Ectodermal cell (in vitro differentiated cells): ENCODE data around the gene PABPC5. TPM values are rescaled to one million over a fixed set of nuclear protein-coding genes. Genes with fewer than 3 reads are reported as not detected.
A peak's percentile ranks its signal among the peaks of the same experiment; 100 is the strongest.

Experiments
- H3K27ac ChIP-seq: 2 replicates; pipeline ENCODE4 v1.7.0; 2013; ENCODE audit warnings: mild to moderate bottlenecking, low read depth, low read length; ENCODE audit not compliant: insufficient read depth, poor library complexity, severe bottlenecking
- H3K27me3 ChIP-seq: 2 replicates; pipeline ENCODE4 v1.7.0; 2013; ENCODE audit warnings: mild to moderate bottlenecking, low read length; ENCODE audit not compliant: insufficient read depth, control insufficient read depth, poor library complexity, severe bottlenecking
- H3K36me3 ChIP-seq: one replicate; pipeline ENCODE4 v1.7.0; 2013; ENCODE audit warnings: low read length; ENCODE audit not compliant: control insufficient read depth, insufficient read depth
- H3K4me1 ChIP-seq: one replicate; pipeline ENCODE4 v1.7.0; 2013; ENCODE audit warnings: low read length; ENCODE audit not compliant: control insufficient read depth, insufficient read depth
- H3K4me3 ChIP-seq: 2 replicates; pipeline ENCODE4 v1.7.0; 2013; ENCODE audit warnings: low read depth, low read length, control low read depth; ENCODE audit not compliant: insufficient read depth
- H3K9me3 ChIP-seq: 2 replicates; pipeline ENCODE4 v1.7.0; 2013; ENCODE audit warnings: mild to moderate bottlenecking, low read length, moderate library complexity; ENCODE audit not compliant: control insufficient read depth
- WGBS, 2 experiments: methylation state at CpG; one replicate each; pipeline ENCODE4 v1.1.7; 2013; ENCODE audit warnings: missing lambda C conversion rate in 2 of 2; 5-methylcytosine and 5-hydroxymethylcytosine counted together
- polyA plus RNA-seq, 4 experiments: library from polyadenylated mRNA; stranded (reverse); fragments of 50-300 nt; gene quantifications; one replicate each; pipeline ENCODE4 v1.2.3, GENCODE V29; 2013

The PABPC5 gene
- polyA plus RNA-seq (2013, experiment 1 of 4) = 3.7 TPM
- polyA plus RNA-seq (2013, experiment 2 of 4) = 3.0 TPM
- polyA plus RNA-seq (2013, experiment 3 of 4) = 2.6 TPM
- polyA plus RNA-seq (2013, experiment 4 of 4) = 3.2 TPM

DNA sequence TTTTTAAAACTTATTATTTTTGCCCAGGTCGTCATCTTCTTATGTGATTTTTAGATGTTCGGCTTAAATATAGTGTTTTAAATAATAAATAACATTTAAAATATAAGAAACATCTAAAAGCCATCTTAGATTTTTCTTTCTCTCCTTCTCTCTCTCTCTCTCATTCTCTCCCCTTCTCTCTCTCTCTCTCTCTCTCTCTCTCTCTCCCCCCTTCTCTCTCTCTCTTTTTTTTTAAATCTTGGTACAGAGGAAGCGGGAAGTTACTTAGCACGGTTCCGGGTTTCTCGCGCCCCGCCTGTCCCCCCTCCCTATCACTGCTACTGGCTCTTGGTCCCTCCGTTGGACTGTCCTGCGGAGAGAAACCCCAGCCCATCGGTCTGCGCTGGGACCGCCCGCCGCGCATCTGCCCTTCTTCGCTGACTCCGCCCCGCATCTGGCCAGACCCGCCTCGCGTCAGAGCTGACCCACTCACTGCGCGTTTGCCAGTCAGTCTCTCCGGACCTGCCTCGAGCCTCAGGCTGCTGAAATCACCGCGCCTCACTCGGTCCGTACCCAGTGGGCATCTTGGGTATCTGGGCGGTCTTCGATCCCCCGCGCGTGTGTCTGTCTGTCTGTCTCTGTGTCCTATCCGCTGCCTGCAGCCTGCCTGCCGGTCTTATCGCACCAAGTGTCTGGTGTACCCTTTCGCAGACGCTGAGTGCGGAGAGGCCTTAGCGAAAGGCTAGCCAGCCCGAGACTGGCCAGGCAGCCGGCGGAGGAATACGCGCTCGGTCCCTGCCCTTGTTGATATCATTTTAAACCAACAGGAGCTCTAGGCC lies at the start of gene PABPC5:
PABPC5 (plus strand) TSS at position 489 of the 818 bp plus-strand sequence. CDS start 739 bp downstream, outside the sequence.
- Histone ChIP-seq H3K36me3 (no peaks in the 10 kb centered on the region), H3K9me3 (no peaks in the 10 kb centered on the region), H3K4me3 (peak within 1 kb of the TSS; percentile 44), H3K4me1 (no peaks in the 10 kb centered on the region), H3K27me3 (no peaks in the 10 kb centered on the region), H3K27ac (no peak within 1 kb of the TSS)
- WGBS, 2 experiments = 0 to 1% methylated on average over 46 of the region's 48 CpGs

- Histone ChIP-seq H3K36me3 (no peaks in the 10 kb centered on the region), H3K27ac (no peak overlapping the region), H3K4me3 (no peak overlapping the region), H3K9me3 (no peaks in the 10 kb centered on the region), H3K4me1 (no peaks in the 10 kb centered on the region), H3K27me3 (no peaks in the 10 kb centered on the region)
- WGBS, 2 experiments = no CpG with 5 or more reads among the region's 2 CpGs
Measured at GRCh38 chrX:91389026-91389425, 45.6 kb upstream of the PABPC5 start.

GRCh38 chrX:91414713-91415112 lies 19.9 kb upstream of the PABPC5 start:
- 42% methylated on average over 4 of the region's 6 CpGs; no CpG with 5 or more reads in 1 of the 2 experiments for WGBS, 2 experiments
- no peaks in the 10 kb centered on the region for H3K4me1 ChIP-seq
- no peaks in the 10 kb centered on the region for H3K27me3 ChIP-seq
- H3K9me3 ChIP-seq = no peaks in the 10 kb centered on the region
- H3K4me3 ChIP-seq = no peak overlapping the region
- H3K27ac ChIP-seq = no peak overlapping the region
- H3K36me3 ChIP-seq = no peaks in the 10 kb centered on the region

GRCh38 chrX:91435395-91435794 lies 756 bp downstream of the PABPC5 start:
- WGBS, 2 experiments = 80 to 86% methylated on average over 14 of the region's 14 CpGs
- H3K27ac ChIP-seq = no peak overlapping the region
- no peaks in the 10 kb centered on the region for H3K36me3 ChIP-seq
- H3K9me3 ChIP-seq = no peaks in the 10 kb centered on the region
- H3K4me3 ChIP-seq = peak overlapping the region; percentile 44
- no peaks in the 10 kb centered on the region for H3K4me1 ChIP-seq
- H3K27me3 ChIP-seq = no peaks in the 10 kb centered on the region
